GM19463 (cell line): ENCODE data around the gene CDH26.
"Not testable (repeated sequence)": the region's sequence is repeated elsewhere in the genome, so short reads cannot be mapped to it uniquely, and the experiment has no call there.

ENCODE experiments used
- ATAC-seq: cut with Tn5 transposase; IDR thresholded peaks from one replicate; pipeline ENCODE4 v1.9.1; 2021; ENCODE audit warnings: mild to moderate bottlenecking, moderate library complexity; ENCODE audit not compliant: unreplicated experiment

The CDH26 gene

GRCh38 chr20:59940129-59940955 lies 17.9 kb upstream of the CDH26 start, which contains the start of the genes FAM217B and PPP1R3D:
Gene FAM217B, plus strand, starts transcription at chr20:59940389. Its CDS starts 3,555 bp downstream, at chr20:59943944.
Gene PPP1R3D, minus strand, starts transcription at chr20:59940305. Its CDS starts 374 bp downstream, at chr20:59939931.
- ATAC-seq, result peak; percentile 89

- no peak for ATAC-seq
Observed at GRCh38 chr20:59940956-59941294, 17.3 kb upstream of the CDH26 start.

GRCh38 chr20:59942245-59942644 lies 16.0 kb upstream of the CDH26 start:
- ATAC-seq, result no peak

- no peak for ATAC-seq
Observed at GRCh38 chr20:59944726-59945125, 13.5 kb upstream of the CDH26 start.

- ATAC-seq, result no peak
Observed at GRCh38 chr20:59945175-59945574, 13.0 kb upstream of the CDH26 start.

GRCh38 chr20:59945731-59946130 lies 12.5 kb upstream of the CDH26 start:
- no peak for ATAC-seq

GRCh38 chr20:59947376-59947775 lies 10.8 kb upstream of the CDH26 start:
- no peak for ATAC-seq

- ATAC-seq, result no peak
Observed at GRCh38 chr20:59948212-59948611, 10.0 kb upstream of the CDH26 start.

- no peak for ATAC-seq
Observed at GRCh38 chr20:59948828-59949720, 9.1 kb upstream of the CDH26 start.

GRCh38 chr20:59949911-59950310 lies 8.3 kb upstream of the CDH26 start:
- no peak for ATAC-seq

- ATAC-seq, result no peak
Observed at GRCh38 chr20:59954718-59955117, 3.5 kb upstream of the CDH26 start.

GRCh38 chr20:59955131-59955796 lies 3.0 kb upstream of the CDH26 start:
- no peak for ATAC-seq

- ATAC-seq, result not testable (repeated sequence)
Observed at GRCh38 chr20:59957568-59957967, 655 bp upstream of the CDH26 start.

- no peak for ATAC-seq
Observed at GRCh38 chr20:59958626-59959025, 403 bp downstream of the CDH26 start.

GRCh38 chr20:59961423-59961822 lies 3.2 kb downstream of the CDH26 start:
- ATAC-seq, result no peak

GRCh38 chr20:59962155-59962554 lies 3.9 kb downstream of the CDH26 start:
- no peak for ATAC-seq

- no peak for ATAC-seq
Observed at GRCh38 chr20:59966428-59966827, 8.2 kb downstream of the CDH26 start.

GRCh38 chr20:59971428-59971827 lies 13.2 kb downstream of the CDH26 start:
- no peak for ATAC-seq

- no peak for ATAC-seq
Observed at GRCh38 chr20:59972037-59972801, 14.0 kb downstream of the CDH26 start.

GRCh38 chr20:59976156-59976782 lies 18.0 kb downstream of the CDH26 start:
- ATAC-seq, result no peak
